ENCODE measurements around the gene TMEM108. TPM values are rescaled to one million over a fixed set of nuclear protein-coding genes. Genes with fewer than 3 reads are reported as not detected.

Gene TMEM108
- total RNA-seq, 1 donor from 2014 or later = 6.1 TPM

DNA sequence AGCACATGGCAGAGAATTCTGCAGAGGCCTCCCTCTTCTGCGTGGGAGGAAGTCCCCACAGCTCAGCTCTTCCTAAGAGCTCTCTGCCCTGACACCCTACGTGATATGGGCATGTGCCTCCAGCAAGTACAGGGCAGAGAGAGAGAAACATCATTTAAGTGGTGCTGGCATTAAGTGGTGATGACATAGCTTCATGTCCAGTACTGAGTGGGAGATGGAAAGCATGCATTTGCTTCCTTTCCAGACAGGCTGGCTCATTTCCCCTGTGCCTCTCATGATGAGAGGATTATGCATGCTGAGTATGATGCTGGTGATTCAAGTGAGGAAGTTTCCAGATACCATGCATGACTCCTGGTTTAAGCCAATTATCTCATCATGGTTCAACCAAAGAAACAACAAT, 388.5 kb downstream of the TMEM108 start:
- Mint-ChIP-seq H3K27ac (no peak overlapping the region), H3K36me3 (ENCODE audit: insufficient read depth) (no peaks in the 10 kb centered on the region), H3K4me1 (ENCODE audit: low read depth) (peaks cover 7% of the 10 kb centered on the region), H3K27me3 (no peaks in the 10 kb centered on the region), H3K9me3 (ENCODE audit: low read depth) (no peaks in the 10 kb centered on the region), H3K4me3 (ENCODE audit: low read depth) (no peak overlapping the region)
- no peak for DNase-seq (ENCODE audit: low spot score, unreplicated experiment)
- TF ChIP-seq, protein P1, sequence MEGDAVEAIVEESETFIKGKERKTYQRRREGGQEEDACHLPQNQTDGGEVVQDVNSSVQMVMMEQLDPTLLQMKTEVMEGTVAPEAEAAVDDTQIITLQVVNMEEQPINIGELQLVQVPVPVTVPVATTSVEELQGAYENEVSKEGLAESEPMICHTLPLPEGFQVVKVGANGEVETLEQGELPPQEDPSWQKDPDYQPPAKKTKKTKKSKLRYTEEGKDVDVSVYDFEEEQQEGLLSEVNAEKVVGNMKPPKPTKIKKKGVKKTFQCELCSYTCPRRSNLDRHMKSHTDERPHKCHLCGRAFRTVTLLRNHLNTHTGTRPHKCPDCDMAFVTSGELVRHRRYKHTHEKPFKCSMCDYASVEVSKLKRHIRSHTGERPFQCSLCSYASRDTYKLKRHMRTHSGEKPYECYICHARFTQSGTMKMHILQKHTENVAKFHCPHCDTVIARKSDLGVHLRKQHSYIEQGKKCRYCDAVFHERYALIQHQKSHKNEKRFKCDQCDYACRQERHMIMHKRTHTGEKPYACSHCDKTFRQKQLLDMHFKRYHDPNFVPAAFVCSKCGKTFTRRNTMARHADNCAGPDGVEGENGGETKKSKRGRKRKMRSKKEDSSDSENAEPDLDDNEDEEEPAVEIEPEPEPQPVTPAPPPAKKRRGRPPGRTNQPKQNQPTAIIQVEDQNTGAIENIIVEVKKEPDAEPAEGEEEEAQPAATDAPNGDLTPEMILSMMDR (IDR thresholded peaks at IDR 0.05; ENCODE audit: unreplicated experiment) = no peak

DNA sequence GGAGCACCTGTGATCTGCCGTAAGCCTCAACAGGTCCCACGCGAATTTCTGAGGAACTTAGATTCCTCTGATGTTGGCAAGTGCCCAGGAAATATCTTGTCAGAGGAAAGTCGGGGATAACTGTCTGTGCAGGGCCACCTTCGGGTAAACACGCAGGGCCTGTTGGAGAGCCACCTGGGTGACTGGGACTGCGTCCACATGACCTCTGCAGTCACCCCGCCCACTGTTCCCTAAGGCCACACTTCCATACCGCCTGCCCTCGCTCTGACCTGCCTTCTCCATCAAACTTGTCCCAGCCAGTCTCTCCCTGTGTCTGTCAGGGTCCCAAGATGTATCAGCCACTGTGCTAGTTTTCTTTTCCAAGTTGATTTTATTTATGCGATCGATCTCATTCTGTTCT, 390.4 kb downstream of the TMEM108 start:
- H3K27me3 Mint-ChIP-seq = no peaks in the 10 kb centered on the region
- H3K27ac Mint-ChIP-seq = no peak overlapping the region
- no peak overlapping the region for H3K4me3 Mint-ChIP-seq (ENCODE audit: low read depth)
- no peaks in the 10 kb centered on the region for H3K9me3 Mint-ChIP-seq (ENCODE audit: low read depth)
- TF ChIP-seq, protein P1 (IDR thresholded peaks at IDR 0.05; ENCODE audit: unreplicated experiment) = no peak
- no peak for DNase-seq (ENCODE audit: low spot score, unreplicated experiment)
- peaks cover 7% of the 10 kb centered on the region for H3K4me1 Mint-ChIP-seq (ENCODE audit: low read depth)
- no peaks in the 10 kb centered on the region for H3K36me3 Mint-ChIP-seq (ENCODE audit: insufficient read depth)

- peaks cover 5% of the 10 kb centered on the region for H3K4me1 Mint-ChIP-seq (ENCODE audit: low read depth)
- no peak for DNase-seq (ENCODE audit: low spot score, unreplicated experiment)
- TF ChIP-seq, protein P1 (IDR thresholded peaks at IDR 0.05; ENCODE audit: unreplicated experiment) = no peak
- no peaks in the 10 kb centered on the region for H3K9me3 Mint-ChIP-seq (ENCODE audit: low read depth)
- no peak overlapping the region for H3K27ac Mint-ChIP-seq
- no peak overlapping the region for H3K4me3 Mint-ChIP-seq (ENCODE audit: low read depth)
- no peaks in the 10 kb centered on the region for H3K27me3 Mint-ChIP-seq
- H3K36me3 Mint-ChIP-seq (ENCODE audit: insufficient read depth) = no peaks in the 10 kb centered on the region
These were observed 390.9 kb downstream of the TMEM108 start for GRCh38 chr3:133429063-133429462.

- H3K27me3 Mint-ChIP-seq = no peaks in the 10 kb centered on the region
- TF ChIP-seq, protein P1 (IDR thresholded peaks at IDR 0.05; ENCODE audit: unreplicated experiment) = no peak
- peak overlapping the region; percentile 67 for H3K27ac Mint-ChIP-seq
- no peak overlapping the region for H3K4me3 Mint-ChIP-seq (ENCODE audit: low read depth)
- peaks cover 27% of the 10 kb centered on the region for H3K4me1 Mint-ChIP-seq (ENCODE audit: low read depth)
- H3K9me3 Mint-ChIP-seq (ENCODE audit: low read depth) = peaks cover 8% of the 10 kb centered on the region
- peaks cover 3% of the 10 kb centered on the region for H3K36me3 Mint-ChIP-seq (ENCODE audit: insufficient read depth)
- DNase-seq (ENCODE audit: low spot score, unreplicated experiment) = no peak
These were observed 401.4 kb downstream of the TMEM108 start for GRCh38 chr3:133439563-133439962.

- Mint-ChIP-seq H3K27ac (no peak overlapping the region), H3K27me3 (no peaks in the 10 kb centered on the region), H3K4me1 (ENCODE audit: low read depth) (peaks cover 27% of the 10 kb centered on the region), H3K36me3 (ENCODE audit: insufficient read depth) (peaks cover 3% of the 10 kb centered on the region), H3K9me3 (ENCODE audit: low read depth) (peaks cover 8% of the 10 kb centered on the region), H3K4me3 (ENCODE audit: low read depth) (no peak overlapping the region)
- no peak for DNase-seq (ENCODE audit: low spot score, unreplicated experiment)
- TF ChIP-seq, protein P1 (IDR thresholded peaks at IDR 0.05; ENCODE audit: unreplicated experiment) = no peak
These were observed 402.5 kb downstream of the TMEM108 start for GRCh38 chr3:133440652-133441051.
